ENCODE results near the gene RUNX1.
"Not testable (repeated sequence)": the region's sequence is repeated elsewhere in the genome, so short reads cannot be mapped to it uniquely, and the experiment has no call there.

RUNX1 gene

DNA sequence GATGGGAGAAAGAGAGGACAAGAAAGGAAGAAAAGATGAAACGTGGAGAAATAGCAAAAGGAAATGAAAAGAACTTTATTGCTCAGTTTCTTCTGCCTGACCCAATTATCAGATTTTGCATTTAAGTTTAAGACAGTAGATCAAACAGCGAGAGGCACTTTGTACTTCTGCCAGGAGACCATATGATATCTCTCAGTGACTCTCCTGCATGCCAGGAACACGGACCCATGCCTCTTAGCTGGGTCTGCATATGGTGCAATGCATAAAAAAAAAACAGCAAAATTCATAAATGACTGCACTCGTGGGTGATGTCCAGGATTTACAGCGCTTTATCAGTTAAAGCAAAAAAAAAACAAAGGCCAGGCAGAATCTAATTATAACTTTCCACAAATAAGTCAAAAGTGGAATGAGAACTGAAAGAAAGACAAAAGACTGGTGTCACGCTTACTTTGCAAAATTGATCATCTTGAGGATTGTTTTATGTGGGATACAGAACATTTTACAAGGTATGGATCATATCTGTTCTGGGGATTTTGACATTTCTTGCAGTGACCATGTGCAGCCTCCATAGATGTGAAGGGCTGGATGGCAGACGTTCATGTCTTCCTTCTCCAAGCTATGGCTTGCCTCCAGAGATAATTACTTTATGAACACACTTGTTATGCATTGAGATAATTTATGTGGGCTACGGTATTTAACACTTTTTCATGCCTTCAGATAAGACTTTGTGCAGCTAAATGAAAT, 79.5 kb downstream of the RUNX1 start:
- DNase-seq (ENCODE audit: low read depth), result no peak

DNA sequence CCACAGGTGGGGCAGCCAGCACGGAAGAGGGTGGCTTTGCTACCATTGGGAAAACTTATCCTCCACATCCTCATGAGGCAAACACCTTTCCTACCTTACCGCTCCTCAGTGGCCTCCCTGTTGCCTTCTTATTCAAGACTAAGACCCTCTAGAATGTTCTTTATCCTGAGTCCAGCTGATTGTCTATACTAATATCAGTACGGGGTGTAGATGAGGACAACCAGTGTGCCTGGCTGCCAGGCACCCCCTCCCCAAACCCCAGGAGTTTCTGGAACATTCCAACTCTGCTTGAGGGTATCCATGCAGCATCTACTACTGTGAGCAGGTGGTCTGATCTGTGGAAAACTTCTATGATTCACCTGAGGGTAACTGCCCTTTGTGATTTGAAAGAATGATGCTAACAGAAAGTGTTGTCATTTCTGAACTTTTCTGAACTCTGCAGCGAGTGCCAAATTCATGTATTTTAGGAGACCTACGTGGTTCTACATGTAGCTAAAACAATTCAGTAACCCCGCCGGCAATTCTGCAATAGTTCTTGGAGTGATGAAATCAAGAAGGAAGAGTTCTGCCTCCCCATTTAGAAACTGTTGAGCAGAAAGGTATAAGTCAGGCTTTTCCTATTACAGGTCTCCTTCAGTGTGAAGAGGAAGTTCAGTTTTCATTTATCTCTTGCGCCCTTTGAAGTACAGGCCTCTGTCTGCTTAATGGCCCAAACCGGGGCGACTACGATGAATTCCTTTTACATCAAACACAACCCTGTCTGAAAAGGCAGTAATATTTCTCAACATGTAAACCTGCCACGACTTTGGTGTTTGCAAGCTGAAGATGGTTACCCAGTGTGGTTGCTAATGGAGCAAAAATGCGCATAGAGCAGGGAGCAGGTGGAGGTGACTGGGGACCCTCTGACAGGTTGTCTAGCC, 80.4 kb downstream of the RUNX1 start:
- no peak for DNase-seq (ENCODE audit: low read depth)

DNA sequence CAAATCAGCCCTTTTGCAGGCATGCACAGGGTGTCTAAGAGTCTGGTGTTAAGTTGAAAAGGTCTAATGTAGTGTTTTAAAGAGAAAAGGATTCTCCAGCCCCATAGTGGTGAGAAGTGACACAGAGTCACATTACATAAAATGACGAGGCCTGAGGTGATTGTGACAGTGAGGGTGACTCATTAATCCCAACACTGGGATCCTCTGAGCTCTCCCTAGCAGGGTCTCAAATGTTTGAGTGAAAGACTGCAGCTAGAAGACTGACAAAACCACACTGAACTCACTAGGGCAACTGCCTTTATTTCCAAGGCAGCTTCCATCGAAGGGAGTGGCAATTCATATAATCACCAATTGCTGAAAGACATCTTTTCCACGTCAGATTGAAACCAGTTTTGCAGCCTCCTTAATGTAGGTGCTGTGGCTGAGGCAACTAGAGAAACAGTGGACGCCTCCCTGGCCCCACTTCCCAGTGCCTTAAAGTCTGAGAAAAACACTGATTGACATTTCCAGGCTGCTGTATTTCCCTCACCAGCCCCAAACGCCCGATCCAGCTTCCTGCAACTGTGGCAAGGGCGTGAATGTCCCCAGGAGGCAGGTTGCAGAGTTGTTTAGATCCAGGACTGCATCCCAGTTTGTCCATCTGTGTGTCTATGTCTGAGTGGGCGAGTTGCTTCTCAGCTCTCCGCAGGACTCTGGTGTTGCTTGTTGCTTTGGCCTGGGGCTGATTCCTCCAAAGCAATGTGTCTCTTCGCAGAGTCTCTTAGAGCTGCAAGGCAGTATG, 81.4 kb downstream of the RUNX1 start:
- no peak for DNase-seq (ENCODE audit: low read depth)

DNA sequence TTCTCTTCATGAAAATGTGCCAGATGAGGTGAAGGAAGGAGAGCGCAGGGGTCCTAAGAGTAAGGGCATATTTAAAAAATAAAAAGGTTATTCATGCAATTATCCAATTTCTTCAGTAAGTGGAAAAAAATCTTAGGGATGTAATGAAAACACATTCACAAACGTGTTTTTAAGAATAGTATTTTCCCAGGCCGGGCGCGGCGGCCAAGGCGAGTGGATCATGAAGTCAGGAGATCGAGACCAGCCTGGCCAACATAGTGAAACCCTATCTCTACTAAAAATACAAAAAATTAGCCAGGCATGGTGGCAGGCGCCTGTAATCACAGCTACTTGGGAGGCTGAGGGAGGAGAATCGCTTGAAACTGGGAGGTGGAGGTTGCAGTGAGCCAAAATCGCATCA, 82.2 kb downstream of the RUNX1 start:
- DNase-seq (ENCODE audit: low read depth), result not testable (repeated sequence)

DNA sequence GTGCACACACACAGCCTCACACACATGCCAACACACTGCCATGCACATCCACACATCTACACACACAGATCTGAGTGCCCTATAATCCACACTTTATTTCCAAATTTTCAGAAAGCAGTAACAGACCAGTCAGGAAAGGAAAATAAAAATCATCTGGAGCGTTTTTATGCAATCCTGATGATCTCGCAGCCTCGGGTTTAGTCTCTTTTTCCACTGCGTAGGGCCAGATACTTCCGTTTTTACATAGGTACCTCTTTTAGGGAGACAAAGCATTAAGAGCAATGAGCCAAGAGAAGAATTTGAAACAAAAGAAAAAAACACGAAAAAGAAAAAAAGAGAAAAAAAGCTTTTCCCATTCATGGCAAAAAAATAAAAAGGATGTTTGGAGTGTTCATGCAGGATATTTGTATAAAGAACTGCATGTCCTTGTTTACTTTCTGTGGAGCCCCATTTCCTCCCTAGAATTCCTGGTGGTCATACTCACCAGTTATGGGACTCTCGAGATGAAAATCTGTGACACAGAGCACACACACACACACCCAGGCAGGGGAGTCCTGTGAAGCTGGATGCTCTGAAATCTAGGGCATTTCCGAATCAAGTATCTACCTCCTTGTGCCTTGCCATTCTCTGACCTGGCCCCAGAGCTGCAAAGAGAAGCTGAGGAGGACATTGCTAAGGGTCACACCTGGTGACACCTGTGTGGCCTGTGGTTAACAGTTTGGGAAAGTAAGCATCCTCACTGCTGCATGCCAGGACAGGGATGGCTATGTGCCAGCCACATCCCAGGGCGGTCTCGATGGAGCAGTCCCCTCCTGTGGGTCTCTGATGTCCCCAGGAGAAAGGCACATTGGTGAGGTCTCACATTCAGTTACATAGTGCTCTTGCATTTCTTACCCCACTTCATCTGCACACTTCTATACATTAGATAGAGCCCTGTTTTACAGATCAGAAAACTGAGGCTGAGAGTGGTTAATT, 83.6 kb downstream of the RUNX1 start:
- DNase-seq (ENCODE audit: low read depth), result no peak

DNA sequence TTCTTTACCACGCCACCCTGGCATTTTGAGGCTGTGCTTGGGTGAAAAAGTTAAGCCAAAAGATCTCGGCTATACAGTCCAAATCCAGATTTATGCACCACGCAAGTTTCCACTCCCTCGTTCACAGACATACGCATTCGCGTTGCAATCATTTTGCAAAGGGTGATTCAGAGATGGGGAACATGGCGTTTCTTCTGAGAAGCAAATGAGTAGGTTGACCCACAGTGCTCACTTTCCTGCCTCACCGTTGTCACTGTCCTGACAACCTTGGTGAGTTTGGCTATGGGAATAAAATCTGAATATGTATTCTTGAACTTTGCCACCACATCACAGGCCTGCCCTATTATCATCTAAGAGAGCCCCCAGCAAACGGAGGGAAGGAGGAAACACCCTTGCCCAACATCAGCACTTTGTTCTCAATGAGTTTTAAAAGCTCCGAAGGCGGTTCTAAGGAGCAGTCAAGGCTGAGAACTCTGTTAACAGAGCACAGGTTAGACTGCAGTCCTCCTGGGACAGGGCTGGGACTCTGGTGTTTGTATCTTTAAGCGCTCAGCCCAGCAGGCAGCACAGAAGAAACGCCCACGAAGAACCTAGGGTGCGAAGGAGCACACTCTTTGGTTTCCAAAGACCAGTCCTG, 86.4 kb downstream of the RUNX1 start:
- no peak for DNase-seq (ENCODE audit: low read depth)

DNA sequence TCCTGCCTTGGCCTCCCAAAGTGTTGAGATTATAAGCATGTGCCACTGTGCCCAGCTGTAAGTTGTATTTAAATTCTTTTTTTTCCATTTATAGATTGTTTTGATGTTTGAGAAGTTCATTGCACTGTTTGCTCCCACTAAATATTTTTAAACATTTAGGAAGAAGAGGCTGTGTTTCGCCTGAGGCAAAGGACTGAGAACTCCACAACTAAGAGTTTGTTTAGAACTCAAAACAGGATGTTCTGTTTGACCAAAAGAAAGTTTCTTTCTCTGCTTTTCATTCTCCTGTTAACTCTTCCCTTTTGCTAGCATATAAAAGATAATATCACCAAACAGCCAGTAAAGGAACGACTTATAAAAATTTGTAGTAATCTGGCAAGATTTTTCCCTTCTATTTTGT, 87.0 kb downstream of the RUNX1 start:
- no peak for DNase-seq (ENCODE audit: low read depth)

DNA sequence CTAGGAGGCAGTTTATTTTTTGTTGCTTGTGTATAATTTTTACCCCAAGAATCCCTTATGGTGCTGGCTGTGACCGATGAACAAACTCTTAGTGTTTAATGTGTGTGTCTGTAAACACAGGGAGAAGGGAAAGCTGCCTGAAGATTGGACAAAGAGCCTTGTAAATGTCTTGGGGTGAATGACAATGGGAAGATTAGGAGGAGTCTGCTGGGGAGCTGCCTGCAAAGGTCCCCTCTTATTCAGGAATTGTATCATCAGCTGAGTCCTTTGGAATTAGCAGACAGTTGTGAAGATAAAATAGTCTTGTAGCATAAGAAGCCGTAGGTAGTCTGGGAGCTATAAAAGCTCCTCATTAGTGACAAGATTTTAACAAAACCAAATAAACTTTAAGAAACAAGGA, 88.4 kb downstream of the RUNX1 start:
- DNase-seq (ENCODE audit: low read depth), result no peak

DNA sequence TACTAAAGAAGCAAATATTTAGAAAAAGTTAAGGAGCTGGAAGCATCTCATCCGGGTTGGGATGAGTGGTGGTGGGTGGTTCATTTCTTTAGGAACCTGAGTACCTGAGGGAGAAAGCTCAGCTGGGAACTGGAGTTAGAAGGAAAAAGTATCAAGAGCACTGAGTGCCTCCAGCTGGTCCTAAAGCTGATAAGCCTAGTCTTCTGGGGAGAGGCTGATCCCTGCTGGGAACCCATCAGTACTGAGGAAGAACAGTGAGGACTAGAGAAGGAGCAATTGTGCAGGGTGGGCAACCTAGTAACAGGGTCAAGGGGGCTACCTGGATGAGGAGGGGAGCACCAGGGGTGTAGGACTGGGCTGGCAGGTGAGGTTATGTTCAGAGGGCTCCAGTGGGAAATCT, 89.5 kb downstream of the RUNX1 start:
- DNase-seq (ENCODE audit: low read depth), result no peak

DNA sequence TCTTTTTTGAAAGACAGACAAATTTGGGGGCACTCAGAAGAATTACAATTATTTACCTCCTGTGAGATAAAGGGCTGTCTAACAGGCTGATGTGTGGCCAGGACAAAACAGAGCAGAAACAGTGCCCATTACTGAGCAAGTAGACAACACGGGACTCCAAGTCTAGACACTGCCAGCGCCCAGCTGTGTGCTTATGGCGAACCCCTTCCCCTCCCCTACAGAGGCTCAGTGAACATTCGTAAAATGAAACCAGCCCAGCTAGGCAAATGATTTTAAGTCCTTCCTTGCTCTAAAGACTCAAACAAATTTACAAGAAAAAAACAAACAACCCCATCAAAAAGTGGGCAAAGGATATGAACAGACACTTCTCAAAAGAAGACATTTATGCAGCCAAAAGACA, 91.1 kb downstream of the RUNX1 start:
- DNase-seq (ENCODE audit: low read depth), result no peak

DNA sequence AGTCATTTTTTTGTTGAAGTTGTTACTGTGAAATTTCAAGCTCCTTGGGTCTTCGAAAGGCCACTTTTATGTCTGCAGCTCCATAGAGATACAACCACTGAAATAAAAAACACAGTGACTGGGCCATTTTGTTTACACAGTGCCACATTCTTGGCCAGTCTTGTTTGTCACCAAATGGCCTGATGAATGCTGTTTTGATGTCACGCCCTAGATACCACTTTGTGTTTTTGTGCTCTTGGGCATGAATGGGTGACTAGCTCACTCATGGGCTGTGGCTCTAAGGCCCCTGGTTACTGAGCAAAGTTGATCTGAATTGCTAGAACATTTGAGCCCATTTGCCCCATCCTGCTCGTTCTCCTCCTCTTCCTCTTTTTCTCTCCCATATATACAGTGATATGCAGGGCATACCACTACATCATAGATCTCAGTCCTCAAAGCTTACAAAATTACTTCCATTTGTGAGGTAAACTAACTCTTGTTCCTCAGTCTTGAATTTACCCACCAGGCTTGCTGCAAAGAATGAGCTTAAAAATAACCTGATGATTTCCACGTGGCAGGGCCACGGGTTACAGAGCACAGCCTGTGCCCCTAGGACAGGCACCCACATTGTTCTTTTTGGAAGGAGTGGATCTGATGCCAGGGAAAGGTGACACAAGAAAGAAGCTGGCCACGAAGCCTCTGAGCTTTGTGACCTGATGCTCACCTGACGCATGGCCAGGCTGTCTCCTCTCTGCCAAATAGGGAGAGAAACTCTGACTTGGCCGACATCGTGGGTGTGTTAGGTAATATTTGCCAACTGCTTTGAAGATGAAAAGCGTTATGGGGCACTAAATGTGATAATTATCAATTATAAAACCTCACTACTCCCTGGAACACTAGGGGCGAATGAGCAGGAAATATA, 92.4 kb downstream of the RUNX1 start:
- no peak for DNase-seq (ENCODE audit: low read depth)

DNA sequence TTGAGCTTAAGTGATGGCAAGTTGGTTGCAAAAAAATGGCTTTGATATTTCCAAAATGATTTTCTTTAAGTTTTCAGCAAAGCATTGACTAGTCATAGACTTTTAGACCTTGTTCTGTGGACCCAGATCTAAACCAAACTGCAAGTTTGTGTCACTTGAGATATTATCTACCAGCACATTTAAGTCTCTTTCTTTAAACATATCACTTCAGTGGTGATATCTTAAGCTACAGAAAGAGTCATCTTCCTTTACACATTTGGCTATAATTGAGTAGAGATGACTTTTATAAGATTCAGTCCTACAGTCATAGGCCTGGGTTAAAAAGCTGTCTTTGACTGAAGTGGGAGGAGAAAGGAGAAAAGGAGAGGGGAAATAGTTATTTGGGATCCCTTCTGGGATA, 95.2 kb downstream of the RUNX1 start:
- DNase-seq (ENCODE audit: low read depth), result no peak

DNA sequence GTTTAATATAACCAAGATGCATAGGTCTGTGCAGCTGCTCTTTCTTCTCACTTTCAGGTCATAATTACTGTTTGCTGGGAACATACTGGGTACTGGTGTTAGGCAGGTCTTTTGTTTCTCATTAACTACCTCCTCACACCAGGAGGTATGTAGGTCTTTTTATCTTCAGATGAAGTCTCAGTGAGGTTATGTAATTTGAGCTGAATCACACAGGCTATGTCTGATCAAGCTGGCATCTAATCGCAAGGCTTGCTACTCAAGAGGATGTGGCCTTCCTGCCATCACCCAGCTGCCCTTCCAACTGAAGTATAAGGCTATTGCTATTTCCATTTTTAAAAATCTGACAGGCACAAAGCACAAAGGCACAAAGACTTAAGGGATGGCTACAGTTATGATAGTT, 96.4 kb downstream of the RUNX1 start:
- DNase-seq (ENCODE audit: low read depth), result no peak

DNA sequence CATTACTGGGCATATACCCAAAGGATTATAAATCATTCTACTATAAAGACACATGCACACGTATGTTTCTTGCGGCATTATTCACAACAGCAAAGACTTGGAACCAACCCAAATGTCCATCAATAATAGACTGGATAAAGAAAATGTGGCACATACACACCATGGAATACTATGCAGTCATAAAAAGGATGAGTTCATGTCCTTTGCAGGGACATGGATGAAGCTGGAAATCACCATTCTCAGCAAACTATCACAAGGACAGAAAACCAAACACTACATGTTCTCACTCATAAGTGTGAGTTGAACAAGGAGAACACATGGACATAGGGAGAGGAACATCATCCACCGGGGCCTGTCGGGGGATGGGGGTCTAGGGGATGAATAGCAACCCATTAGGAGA, 97.2 kb downstream of the RUNX1 start:
- not testable (repeated sequence) for DNase-seq (ENCODE audit: low read depth)

DNA sequence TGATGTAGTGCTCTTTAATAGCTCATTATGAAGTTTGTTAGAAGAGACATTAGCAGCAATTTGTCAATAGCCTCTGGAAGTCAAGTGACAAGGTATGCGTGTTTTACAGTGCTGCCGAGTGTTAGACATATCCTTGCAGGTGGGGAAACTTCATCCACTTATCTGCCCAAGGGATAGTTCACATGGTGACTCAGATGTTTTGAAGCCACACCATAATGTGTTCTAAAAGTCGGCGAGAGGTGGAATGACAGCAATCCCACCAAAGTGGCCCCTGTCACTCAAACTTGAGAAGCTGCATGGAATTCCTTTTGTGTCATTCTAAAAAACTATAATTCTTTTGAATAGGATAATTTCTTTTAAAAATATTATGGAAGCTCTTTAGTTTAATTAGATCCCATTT, 98.1 kb downstream of the RUNX1 start:
- DNase-seq (ENCODE audit: low read depth), result no peak

DNA sequence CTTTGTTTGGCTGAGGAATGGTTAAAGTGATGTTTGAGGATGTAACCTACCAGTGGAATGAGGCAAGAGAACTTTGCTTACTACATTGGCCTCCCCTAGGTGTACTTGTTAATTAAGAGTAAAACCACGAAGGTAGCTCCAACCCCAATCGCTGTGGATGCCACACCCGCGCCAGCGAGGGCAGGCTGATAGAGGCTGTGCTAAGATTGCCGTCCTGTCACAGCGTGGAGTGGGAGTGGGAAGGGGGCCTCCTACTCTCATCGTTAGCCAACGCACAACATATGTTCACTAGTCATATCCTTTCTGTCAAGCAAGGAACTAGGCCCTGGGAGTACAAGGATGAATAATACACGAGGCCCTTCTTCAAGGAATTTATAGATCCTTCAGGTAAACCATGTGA, 99.6 kb downstream of the RUNX1 start:
- no peak for DNase-seq (ENCODE audit: low read depth)

DNA sequence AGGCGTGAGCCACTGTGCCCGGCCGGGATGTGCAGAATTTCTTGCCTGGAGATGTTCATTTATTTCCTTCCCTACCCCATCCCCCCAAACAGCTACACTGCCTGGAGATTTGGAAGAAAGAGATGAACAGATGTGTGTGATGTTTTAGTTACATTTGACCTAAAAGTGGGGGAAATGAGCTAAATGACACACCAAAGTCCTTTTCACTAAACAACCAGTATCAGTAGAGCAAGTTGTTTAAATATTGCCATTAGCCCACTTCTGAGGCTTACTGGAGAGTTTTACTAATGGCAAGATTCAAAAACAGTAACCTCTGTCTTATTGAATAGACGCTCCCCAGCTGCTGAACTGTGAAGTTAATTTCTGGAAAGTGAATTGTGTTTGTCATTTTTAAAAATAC, 100.1 kb downstream of the RUNX1 start:
- DNase-seq (ENCODE audit: low read depth), result no peak

DNA sequence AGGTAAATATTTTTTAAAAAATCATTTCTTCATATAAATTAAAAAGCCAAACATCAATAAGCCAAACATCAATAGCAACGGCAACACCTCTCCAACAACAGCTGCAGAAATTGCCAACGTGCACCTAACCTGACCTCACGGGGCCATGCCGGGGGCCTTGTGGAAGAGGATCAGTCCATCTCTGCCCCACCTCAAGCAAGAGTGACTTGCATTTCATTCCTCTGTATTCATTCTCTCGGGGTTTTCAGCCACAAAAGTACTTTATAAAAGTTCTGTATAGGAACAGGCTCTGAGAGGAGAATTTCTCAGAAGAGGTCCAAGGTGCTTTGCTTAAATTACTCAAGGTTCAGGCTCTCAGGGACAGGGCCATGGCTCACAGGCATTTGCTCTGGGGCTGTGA, 100.9 kb downstream of the RUNX1 start:
- no peak for DNase-seq (ENCODE audit: low read depth)

DNA sequence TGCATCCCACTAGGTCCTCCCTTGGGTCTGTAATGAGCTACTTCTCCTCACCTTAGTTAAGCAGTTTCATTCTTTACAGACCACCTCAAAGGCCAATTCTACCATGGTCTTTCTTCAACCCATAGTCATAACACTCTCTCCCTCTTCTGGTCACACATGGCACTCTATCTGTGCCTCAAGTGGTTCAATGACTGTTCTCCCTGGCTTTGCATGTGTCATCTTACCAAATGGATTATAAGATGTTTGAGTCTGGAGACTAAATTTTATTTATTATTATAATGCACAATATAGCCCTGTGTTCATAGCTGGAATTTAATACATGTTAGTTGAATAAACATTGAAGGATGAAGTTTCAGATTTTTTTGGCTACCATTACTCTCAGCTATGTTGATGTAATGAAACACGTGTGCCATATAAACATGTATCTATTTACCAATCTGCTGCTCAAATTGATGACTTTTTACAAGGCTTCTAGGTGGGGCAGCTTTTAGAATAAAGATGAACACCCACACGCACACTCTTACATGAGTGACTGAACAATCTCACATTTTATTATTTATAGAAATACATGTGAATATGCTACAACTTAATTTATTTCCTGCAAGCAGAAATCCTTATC, 102.1 kb downstream of the RUNX1 start:
- no peak for DNase-seq (ENCODE audit: low read depth)
